HepG2 (cell line): ENCODE data around the gene PARK7. TPM values are rescaled to one million over a fixed set of nuclear protein-coding genes. Genes with fewer than 3 reads are reported as not detected.

ENCODE experiments used
- AKAP8 ChIP-seq: sonication (generic); formaldehyde crosslinking; IDR thresholded peaks from 2 replicates; pipeline ENCODE4 v1.5.1; 2020; ENCODE audit warnings: mild to moderate bottlenecking, missing genetic modification reagents
- CREB1 ChIP-seq, 2 experiments: fragments of 450-650 bp in 1 of 2; IDR thresholded peaks; 2 replicates each; pipeline ENCODE4 v1.6.1; 2016 to 2017; ENCODE audit warnings: control low read depth in 1 of 2, mild to moderate bottlenecking in 1 of 2, missing compliant biosample characterization in 1 of 2, missing genetic modification characterization in 1 of 2
- ERF ChIP-seq: IDR thresholded peaks from 2 replicates; pipeline ENCODE4 v1.6.1; 2018; ENCODE audit warnings: missing biosample characterization, missing genetic modification reagents
- KLF16 ChIP-seq, 2 experiments: sonication (generic) in 1 of 2; formaldehyde crosslinking in 1 of 2; IDR thresholded peaks; 2 replicates each; pipeline versions ENCODE4 v1.6.1 to v1.8.0; 2016 to 2023; ENCODE audit warnings: missing genetic modification reagents in 2 of 2, missing compliant biosample characterization in 1 of 2
- POLR2G ChIP-seq: fragments of 200-400 bp; formaldehyde crosslinking; IDR thresholded peaks from 2 replicates; pipeline ENCODE4 v1.6.1; 2018; ENCODE audit warnings: mild to moderate bottlenecking, low read depth, low read length, moderate library complexity
- SIX1 ChIP-seq: sonication (generic); formaldehyde crosslinking; IDR thresholded peaks from 2 replicates; pipeline ENCODE4 v1.4.0; 2020; ENCODE audit warnings: missing genetic modification reagents, borderline replicate concordance
- TIGD3 ChIP-seq: sonication (generic); formaldehyde crosslinking; IDR thresholded peaks from 2 replicates; pipeline ENCODE4 v1.5.1; 2020; ENCODE audit warnings: mild to moderate bottlenecking, missing genetic modification reagents, borderline replicate concordance
- ZFP36 ChIP-seq: fragments of 150-350 bp; IDR thresholded peaks from 2 replicates; pipeline ENCODE4 v1.6.1; 2018; ENCODE audit warnings: borderline replicate concordance, low read length, low read depth; ENCODE audit not compliant: partially characterized antibody
- ZFYVE20 ChIP-seq: sonication (generic); formaldehyde crosslinking; IDR thresholded peaks from 2 replicates; pipeline ENCODE4 v1.8.0; 2023; ENCODE audit warnings: low read depth, mild to moderate bottlenecking, moderate library complexity, missing genetic modification reagents, borderline replicate concordance
- ZNF557 ChIP-seq: sonication (generic); formaldehyde crosslinking; IDR thresholded peaks from 2 replicates; pipeline ENCODE4 v1.4.0; 2020; ENCODE audit warnings: missing genetic modification reagents
- ZNF576 ChIP-seq: sonication (generic); formaldehyde crosslinking; IDR thresholded peaks from 2 replicates; pipeline ENCODE4 v1.4.0; 2020; ENCODE audit warnings: mild to moderate bottlenecking, missing genetic modification reagents
- ZNF646 ChIP-seq: sonication (generic); formaldehyde crosslinking; IDR thresholded peaks from 2 replicates; pipeline ENCODE4 v1.9.0; 2021; ENCODE audit warnings: mild to moderate bottlenecking, missing genetic modification reagents
- ZNF800 ChIP-seq: sonication (generic); formaldehyde crosslinking; IDR thresholded peaks from 2 replicates; pipeline ENCODE4 v1.4.0; 2020; ENCODE audit warnings: missing genetic modification reagents
- ZSCAN12 ChIP-seq: sonication (generic); formaldehyde crosslinking; IDR thresholded peaks from 2 replicates; pipeline ENCODE4 v1.9.0; 2021; ENCODE audit warnings: mild to moderate bottlenecking, missing genetic modification reagents
- ZUFSP ChIP-seq: sonication (generic); formaldehyde crosslinking; IDR thresholded peaks from 2 replicates; pipeline ENCODE4 v1.9.0; 2021; ENCODE audit warnings: missing genetic modification reagents, mild to moderate bottlenecking, borderline replicate concordance
- polyA plus RNA-seq, 8 experiments: library from polyadenylated mRNA; depleted of rRNA in 3 of 8; stranded (reverse) in 7 of 8; unstranded in 1 of 8; fragments of >200 nt; fragmentation: Illumina TruSeq in 4 of 8; extraction: Trizol in 4 of 8; gene quantifications; 2 replicates each; pipeline versions ENCODE4 v1.2.1 to v1.2.3, GENCODE V29; 2011 to 2016; ENCODE audit warnings: low read depth in 4 of 8, missing spikeins in 1 of 8, mixed read lengths in 1 of 8; ENCODE audit not compliant: insufficient read depth in 1 of 8
- total RNA-seq, 5 experiments: library from RNA; depleted of rRNA; stranded (reverse); fragments of >200 nt; fragmentation: Illumina TruSeq; extraction: Trizol; gene quantifications; 2 replicates each; pipeline ENCODE4 v1.2.3, GENCODE V29; 2016; ENCODE audit warnings: low read depth in 1 of 5

PARK7 gene
- total and polyA plus RNA-seq, 2 of the 13 experiments (the other 11 are each of a cell fraction or from before 2014, with no cell fraction given), result 212 to 296 TPM

DNA sequence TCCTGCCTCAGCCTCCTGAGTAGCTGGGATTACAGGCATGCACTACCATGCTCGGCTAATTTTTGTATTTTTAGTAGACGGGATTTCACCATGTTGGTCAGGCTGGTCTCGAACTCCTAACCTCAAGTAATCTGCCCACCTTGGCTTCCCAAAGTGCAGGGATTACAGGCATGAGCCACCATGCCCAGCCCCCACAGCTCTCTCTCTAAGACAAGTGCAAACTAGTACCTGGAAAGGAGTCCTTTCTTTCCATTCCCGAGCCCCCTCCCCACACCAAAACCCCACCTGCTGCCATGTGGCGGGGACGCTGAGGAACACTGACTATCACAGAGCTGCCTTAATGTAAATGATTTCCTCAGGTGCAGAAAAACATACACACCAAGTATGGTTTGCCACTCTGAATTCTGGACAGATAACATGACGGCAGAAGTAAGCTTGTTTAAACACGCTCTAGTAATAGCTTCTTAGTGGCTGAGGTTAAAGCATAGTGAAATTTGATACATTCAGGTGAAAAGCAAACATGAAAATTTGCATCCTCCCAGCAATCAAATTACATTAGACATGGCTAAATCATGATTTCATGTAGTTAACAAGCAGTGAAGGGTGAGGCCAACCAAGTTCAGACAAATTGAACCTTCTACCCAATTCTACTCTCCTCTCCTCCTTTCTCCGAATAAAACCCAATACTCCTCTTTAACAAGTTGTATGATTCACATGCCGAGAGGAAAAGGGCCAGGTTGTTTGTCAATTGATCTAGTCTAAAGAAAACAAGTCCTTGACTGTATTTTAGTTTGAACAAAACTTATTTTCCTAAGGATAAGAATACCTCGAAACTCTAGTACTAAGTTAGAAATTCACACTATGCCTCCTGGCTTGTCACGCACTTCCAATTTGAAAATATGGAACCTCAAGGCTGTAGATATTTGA is 44.8 kb downstream of the PARK7 start (continued):
- TF ChIP-seq ZNF800 (CRISPR knock-in tag) (0 out of 2 replicates have a peak, but pooled peaks have one; percentile 16), ERF (CRISPR knock-in tag) (peak; percentile 10; the same call in 1 of the 2 replicates), ZUFSP (CRISPR knock-in tag) (no peak), ZFP36 (no peak), CREB1 (IDR thresholded peaks at IDR 0.05) (no peak), CREB1 (CRISPR knock-in tag; IDR thresholded peaks at IDR 0.05) (peak; percentile 12; the same call in 1 of the 2 replicates), ZNF557 (CRISPR knock-in tag) (no peak), POLR2G (peak; percentile 80), ZNF646 (no peak), AKAP8 (CRISPR knock-in tag) (0 out of 2 replicates have a peak, but pooled peaks have one; percentile 26), KLF16 (CRISPR knock-in tag; IDR thresholded peaks at IDR 0.05) (no peak; a peak in 1 of 4 replicates), ZSCAN12 (no peak), SIX1 (CRISPR knock-in tag) (peak; percentile 85; the same call in 1 of the 2 replicates), ZFYVE20 (CRISPR knock-in tag) (no peak), TIGD3 (CRISPR knock-in tag) (no peak), ZNF576 (CRISPR knock-in tag) (no peak)
